OCI-M1 (cell line): ENCODE results near the gene IL17B.

ENCODE experiments used
- DNase-seq: peaks from one replicate; lab custom pipeline; 2025; lab: John Stamatoyannopoulos, UW

Gene IL17B

DNA sequence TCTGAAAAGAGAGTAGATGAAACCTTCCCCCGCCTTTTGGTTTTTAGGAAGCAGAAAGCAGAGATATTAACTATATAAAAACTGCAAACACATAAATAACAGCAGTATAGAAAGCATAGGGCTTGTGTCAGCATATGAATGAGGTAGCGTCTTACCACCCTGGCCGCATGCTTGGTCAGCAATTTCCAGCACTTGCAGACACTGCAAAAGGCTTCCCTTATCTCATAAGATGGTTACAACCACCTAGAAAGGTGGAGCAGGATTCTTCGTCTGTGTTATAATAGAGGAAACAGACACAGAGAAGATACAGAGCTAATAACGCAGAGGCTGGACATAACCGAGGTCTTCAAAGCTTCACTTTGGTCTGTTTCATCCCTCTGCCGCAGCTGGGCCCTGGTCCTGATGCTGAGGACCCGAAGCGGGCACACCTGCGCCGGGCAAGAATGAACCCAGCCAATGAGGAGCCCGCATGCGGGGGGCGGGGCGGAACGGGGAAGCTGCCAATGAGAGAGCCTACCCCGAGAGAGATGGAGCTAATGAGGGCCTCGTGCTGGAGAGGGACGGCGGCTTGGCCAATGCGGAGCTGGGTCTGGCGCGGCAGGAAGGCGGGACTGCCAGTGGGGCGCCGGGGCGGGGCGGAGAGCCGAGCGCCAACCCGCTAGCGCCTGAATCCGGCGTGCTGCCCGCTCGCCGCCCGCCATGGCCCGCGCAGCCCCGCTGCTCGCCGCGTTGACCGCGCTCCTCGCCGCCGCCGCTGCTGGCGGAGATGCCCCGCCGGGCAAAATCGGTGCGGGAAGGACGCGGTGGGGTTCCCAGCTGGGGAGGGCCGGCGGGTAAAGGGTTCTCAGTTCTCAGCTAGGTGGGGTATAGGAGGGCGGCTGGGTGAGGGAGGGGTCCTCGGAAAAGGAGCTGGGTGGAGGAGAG lies 21.5 kb downstream of the IL17B start, which contains the start of gene PCYOX1L:
Gene PCYOX1L, plus strand, starts transcription at position 677 of the 924 bp plus-strand sequence. Its CDS starts 23 bp downstream, at position 700.
- peak; percentile 95 for DNase-seq

DNA sequence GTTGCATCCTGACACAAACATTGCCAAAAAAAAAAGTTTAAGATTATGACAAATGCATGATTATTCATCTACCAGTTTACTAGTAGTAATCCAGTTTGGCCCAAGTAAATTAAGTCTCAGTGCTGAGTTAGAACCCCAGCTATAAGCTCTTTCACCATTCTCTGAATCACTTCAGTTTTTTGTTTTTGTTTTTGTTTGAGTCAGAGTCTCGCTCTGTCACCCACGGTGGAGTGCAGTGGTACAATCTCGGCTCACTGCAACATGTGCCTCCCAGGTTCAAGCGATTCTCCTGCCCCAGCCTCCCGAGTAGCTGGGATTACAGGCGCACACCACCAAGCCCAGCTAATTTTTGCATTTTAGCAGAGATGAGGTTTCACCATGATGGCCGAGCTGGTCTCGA lies 22.7 kb downstream of the IL17B start:
- DNase-seq, result no peak

DNA sequence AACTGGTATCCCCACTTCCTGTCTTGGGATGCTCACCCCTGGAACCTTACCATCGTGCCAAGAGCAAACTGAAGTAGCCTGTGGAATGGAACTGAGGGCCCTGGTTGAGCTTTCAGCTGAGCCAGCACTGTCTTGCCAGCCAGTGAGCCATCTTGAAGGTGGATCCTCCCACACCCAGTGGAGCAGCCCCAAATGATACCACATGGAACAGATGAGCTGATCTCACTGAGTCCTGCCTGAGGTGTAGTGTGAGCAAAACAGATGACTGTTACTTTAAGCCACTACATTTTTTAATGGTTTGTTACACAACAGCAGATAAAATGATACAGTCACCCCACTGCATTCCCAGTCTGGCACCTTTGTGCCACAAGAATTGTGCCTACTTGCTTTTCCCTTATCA lies 23.4 kb downstream of the IL17B start:
- no peak for DNase-seq

DNA sequence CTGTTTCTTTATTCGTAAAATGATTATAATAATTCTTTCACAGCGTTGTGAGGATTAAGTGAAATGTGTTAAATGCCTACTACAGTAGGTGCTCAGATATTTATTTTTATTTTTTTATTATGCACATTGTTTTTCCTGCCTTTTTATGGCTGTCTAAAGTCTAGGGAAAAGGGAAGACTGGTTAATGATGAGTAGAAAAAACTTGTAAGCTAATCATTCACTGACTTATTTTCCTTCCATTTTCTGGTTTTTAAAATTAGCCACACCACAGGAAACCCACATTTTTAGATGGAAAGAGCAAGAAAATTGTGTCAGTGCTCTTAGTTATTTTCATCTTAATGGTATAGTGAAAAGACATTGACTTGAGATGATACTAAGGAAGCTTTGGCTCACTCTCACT lies 25.2 kb downstream of the IL17B start:
- no peak for DNase-seq

DNA sequence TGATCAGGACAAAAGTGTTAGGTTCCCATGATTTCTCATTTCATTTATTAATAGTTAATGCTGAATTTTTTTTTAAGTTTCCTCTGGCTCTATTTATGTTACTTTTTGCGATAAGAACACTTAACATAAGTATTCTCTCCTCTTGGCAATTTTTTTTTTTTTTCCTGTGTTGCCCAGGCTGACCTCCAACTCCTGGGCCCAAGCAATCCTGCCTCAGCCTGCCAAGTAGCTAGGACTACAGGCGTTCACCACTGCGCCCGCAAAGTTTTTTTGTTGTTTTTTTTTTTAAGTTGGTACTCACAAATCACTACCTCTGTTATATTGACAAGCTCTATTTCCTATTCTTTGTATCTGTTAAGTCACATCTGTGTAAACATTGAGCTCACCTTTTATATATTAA lies 26.9 kb downstream of the IL17B start:
- no peak for DNase-seq

DNA sequence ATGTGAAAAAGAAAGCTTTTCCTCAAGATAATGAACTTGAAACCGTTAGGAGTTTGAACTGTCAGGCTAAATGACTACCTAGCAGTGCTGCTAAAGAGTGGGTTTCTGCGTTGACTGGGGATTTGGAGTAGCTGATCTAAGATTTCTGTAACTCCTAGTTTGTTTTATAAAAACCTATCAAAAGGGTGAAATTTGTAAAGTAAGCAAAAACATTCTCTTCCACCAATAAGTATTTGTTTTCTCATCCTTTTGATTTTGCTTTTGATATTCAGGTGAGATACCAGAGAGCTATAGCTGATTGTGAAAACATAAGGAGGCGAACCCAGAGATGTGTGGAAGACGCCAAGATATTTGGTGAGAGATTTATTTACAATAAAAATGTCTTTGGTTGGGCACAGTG lies 29.7 kb downstream of the IL17B start:
- DNase-seq, result no peak

DNA sequence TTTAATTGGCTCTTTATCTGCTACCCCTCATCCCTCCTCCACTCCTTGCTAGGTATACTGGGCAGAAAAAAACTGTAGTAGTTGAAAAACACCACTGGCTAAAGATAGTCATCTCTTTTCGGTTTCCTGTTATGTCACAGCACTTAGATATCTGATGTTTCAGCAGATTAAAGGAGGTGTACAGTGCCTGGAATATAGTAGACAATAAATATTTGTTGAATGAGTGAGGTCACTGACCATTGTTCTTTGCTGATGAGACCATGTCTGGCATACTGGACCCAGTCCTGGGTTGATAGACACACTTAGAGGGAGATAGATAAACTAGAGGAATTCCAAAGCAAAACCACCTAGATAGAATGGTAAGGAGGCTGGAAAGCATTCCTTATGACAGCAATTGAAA lies 30.6 kb downstream of the IL17B start:
- no peak for DNase-seq

DNA sequence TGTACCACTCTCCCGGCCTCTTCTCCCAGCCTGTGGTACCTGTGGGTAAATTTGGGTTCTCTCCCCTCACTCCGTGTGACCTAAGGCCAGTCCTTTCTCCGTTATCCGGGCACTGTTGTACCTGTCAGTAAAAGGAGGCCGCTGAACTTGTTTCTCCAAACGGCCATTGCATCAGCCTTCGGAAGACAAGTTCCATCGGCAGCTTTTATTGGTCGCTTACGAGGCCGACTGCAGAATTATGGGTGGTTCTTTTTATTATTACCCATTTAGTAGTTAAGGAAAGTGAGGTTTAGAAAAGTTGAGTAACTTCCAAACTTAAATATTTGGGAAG lies 33.2 kb downstream of the IL17B start:
- DNase-seq, result peak; percentile 62

DNA sequence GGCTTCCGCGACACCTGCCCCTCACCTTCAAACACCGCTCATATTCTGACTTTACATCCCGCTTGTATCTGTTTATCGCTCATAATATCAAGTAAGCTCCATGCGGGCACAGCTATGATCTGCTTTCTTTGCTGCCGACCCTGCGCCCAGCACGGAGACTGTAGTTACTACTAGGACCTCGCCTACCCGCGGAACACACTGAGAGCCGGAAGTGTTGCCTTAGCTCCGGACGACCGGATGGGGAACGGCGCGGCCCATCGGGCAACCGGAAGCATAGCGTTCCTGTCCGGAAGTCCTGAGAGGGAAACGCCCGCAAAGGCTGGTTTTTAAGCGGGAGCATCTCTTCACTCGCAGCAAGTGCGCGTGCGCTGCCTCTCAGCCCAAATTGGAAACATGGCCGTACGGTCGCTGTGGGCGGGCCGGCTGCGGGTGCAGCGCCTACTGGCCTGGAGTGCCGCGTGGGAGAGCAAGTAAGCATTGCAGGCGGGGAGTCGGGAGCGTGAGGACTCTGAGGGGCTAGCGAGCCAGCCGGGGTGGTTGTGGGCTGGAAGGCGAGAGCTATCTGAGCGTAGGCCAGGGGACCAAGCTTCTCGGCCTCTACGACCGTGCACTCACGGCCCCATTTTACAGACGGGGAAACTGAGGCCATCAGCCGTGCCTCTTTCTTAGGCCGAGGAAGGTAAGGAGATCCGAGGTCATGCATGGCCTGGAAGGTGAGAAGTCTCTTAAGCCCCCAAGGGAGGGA lies 33.8 kb downstream of the IL17B start, which contains the start of gene GRPEL2:
Gene GRPEL2, plus strand, starts transcription at position 353 of the 745 bp plus-strand sequence. Its CDS starts 41 bp downstream, at position 394.
- DNase-seq, result peak; percentile 98

DNA sequence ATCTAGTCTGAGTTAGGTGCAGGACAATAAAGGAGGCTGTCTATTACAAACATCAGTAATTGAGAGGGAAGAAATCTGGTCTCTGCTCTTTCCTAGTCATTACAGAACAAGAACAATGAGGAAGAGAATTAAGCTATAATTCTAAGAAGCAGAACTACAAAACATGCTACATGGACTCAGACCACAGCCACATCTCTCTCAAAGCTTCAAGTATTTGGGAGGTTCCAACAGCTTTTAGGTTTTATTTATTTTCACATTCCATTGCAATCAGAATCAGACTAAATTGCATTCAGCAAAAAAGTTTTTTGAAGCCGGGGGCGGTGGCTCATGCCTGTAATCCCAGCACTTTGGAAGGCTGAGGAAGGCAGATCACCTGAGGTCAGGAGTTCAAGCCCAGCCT lies 34.9 kb downstream of the IL17B start:
- no peak for DNase-seq

DNA sequence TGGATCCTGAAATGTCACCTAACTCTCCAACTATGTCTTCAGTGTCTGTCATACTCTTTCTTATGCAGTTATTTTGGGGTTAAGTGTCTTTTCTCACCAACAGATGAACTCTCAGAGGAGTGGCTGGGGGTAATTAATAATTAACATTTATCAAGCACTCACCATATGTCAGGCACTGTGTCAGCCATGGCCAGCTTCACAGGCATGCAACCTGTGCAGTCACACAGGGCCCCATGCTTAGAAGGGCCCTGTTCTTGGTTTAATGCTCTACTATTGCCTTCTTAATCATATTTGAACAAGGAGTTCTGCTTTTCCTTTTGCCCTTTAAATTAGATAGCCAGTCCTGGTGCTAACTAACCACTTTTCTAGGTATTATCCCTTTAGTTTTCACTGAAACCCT lies 37.2 kb downstream of the IL17B start:
- no peak for DNase-seq

DNA sequence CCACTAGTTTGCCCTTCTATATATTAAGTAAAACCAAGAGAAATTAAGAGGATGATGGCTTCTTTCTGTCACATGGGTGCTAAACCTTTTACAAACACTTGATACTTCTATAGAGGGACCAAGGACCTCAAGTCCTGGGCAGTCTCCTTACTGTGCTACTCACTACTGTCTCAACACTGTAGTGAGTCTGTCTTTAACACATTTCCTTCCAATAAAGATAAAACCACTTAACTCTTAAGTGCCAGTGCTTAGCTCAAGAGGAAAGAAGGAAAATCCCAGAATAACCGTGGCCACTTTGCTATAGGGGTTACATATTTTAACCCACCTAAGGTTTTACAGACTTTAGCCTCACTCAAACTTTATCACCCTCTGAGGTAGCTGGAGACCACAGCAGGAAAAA lies 38.2 kb downstream of the IL17B start:
- no peak for DNase-seq

DNA sequence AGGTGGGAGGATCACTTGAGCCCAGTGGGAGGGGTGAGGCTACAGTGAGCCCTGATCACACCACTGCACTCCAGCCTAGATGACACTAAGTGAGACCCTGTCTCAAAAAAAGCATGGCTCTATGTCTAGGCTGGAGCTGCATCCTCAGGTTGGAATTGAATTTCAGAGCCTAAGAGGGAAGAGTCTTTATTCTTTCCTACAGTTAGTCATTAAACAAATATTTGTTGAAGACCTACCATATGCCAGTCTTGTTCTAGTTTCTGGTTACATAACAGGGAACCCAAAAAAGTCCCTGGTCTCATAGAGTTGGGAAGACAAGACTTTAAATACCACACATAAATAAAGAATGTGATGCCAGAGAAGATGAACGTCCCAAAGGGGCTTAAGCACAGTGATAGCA lies 40.7 kb downstream of the IL17B start:
- DNase-seq, result no peak

DNA sequence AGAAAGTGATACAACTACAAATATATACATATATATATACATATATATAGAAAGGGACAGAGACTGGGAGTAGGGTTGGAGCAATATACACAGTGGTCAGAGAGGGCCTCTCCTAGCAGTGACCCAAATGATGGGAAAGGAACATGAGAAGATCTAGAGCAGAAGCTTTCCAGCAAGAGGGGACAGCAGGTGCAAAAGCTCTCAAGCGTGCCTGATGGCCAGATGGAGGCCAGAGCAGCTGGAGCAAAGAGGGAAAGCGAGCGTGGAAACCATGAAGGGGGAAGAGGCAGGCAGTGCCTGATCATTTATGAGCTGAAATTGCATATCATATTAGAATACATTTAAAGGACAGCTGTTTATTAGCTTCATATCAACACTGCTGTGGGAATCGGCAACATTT lies 41.4 kb downstream of the IL17B start:
- DNase-seq, result no peak

DNA sequence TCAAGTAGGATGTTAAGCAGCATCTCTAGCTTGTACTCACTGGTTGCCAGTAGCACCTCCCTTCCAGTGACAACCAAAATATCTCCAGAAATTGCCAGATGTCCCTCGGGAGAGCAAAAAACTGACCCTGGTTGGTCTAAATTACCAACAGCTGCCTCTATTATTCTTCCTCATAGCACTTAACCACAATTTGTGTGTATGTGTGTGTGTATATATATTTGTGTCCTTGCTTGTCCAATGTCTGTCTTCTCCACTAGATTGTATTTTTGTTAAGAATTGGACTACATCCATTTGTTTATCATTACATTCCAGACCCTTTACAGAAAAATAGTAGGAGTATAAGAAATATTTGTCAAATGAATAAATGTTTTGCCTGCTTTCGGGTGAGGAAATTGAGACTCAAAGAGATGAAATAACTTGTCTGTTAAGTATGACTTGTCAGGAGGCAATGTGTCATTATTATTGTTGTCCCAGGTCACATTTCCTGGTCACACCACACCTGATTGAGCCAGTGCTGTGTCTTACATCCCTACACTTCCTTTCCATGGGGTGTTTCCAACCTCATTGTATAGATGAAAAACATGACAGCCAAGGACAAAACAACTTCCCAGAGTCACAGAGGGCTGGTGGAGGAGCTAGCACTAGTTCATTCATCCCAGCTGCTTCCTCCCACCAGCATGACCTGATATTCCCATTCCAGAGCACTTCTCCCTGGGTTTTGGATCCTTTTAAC lies 45.2 kb downstream of the IL17B start:
- DNase-seq, result no peak

DNA sequence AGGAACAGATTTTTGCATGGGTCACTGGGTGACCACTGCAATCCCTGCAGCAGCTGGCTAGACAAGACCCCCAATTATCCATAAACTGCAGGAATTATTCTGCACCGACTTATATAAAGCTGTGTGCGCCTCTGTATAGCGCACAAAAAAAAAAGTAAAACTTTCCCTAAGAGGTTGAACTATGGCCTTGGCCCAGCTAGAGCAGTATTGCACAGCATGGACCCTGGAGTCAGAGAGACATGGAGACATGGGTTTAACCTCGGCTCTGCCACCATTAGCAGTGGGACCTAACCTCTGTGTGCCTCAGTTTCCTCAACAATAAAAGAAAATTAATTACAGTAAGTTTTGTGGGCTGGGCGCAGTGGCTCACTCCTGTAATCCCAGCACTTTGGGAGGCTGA lies 50.9 kb downstream of the IL17B start:
- no peak for DNase-seq

DNA sequence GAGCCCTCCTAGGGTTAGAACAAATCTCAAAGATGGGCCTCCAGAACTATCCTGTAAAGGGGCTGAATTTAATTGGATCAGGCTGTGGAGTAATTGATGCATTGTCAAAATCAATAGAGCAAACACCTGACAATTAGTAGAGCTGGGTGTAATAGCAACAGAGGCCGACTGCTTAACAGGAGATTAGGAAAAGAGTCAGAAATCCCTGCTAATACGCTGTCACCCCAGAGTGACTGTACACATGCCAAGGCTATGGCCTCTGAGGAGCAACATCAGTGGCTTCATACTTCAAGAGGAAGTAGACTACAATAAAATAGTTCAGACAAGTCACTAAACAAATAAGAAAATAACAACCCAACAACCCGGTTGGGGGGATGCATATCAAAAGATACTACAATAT lies 52.5 kb downstream of the IL17B start:
- DNase-seq, result no peak

DNA sequence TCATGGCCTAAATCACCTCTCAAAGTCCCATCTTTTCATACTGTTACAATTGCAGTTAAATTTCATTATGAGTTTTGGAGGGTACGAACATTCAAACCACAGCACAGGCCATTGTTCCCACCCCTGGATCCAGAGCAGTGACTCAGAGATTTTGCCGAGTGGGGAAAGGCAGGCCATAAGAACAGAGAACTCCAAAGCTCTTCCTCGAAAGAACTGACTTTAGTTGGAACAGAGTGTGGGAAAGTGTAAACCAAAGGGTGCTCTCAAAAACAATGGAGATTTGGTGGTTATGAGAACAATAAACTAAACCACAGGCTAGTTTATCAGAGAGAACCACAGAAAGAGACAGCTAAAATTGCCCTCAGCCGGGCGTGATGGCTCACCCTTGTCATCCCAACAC lies 53.2 kb downstream of the IL17B start:
- DNase-seq, result no peak

DNA sequence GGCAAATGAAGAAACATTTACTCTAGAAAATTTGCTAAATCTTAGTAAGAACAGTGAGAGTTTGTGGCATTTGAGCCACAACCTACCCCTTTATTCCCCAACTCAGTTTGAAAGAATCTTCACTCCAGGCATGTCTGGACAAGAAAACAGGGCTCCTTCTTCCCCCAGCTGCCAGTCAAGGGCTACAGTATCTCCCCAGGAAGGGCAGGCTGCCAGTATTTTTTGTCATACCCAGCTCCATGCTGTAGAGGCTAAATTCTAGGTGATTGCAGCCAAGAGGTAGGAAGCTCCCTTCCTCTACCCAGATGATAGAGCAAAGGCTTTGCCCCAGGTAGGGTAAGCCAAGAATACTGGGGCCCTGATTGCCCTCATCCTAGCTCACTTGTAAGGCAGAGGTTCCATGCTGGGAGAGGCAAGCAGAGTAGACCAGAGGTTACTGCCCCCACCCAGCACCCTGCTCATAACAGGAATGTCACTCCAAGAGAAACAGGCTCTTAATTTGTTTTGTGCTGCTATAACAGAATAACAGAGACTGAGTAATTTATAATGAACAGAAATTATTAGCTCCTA lies 53.8 kb downstream of the IL17B start:
- DNase-seq, result no peak

DNA sequence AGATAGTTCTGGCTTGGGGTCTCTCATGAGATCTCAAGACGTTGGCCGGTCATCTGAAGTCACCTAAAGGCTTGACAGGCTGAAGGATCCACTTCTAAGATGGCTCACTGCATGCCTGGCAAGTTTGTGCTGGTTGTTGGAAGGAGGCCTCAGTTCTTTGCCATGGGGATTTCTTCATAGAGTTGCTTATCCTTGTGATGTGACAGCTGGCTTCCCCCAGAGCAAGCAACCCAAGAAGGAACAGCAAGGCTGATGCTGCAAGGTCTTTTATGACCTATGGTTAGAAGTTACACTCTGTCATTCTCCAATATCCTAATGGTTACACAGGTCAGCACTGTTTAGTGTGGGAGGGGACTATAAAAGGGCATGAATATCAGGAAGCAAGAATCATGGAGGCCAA lies 54.5 kb downstream of the IL17B start:
- DNase-seq, result no peak
